Neuronal stem cell (in vitro differentiated cells): Measurements from ENCODE around the gene OPN3.

Experiments
- DNase-seq: peaks from one replicate; pipeline ENCODE4 v3.0.0-alpha.2; 2013; ENCODE audit warnings: low spot score
- H2AFZ ChIP-seq: one replicate; pipeline ENCODE4 v1.6.1; 2013; ENCODE audit warnings: mild to moderate bottlenecking, low read length, inconsistent platforms
- H2AK5ac ChIP-seq: 2 replicates; pipeline ENCODE4 v1.6.1; 2013; ENCODE audit warnings: low read depth, mild to moderate bottlenecking, inconsistent platforms, low read length, moderate library complexity, mixed read lengths
- H2BK120ac ChIP-seq: 2 replicates; pipeline ENCODE4 v1.6.1; 2013; ENCODE audit warnings: low read depth, mild to moderate bottlenecking, inconsistent platforms, low read length, moderate library complexity, mixed read lengths
- H2BK12ac ChIP-seq: one replicate; pipeline ENCODE4 v1.6.1; 2013; ENCODE audit warnings: low read length, inconsistent platforms
- H2BK15ac ChIP-seq: 2 replicates; pipeline ENCODE4 v1.6.1; 2013; ENCODE audit warnings: mild to moderate bottlenecking, low read length, inconsistent platforms, mixed read lengths
- H2BK5ac ChIP-seq: one replicate; pipeline ENCODE4 v1.6.1; 2013; ENCODE audit warnings: inconsistent platforms, mild to moderate bottlenecking, low read length, moderate library complexity
- H3K14ac ChIP-seq: one replicate; pipeline ENCODE4 v1.6.1; 2013; ENCODE audit warnings: low read length, inconsistent platforms
- H3K18ac ChIP-seq: 2 replicates; pipeline ENCODE4 v1.6.1; 2013; ENCODE audit warnings: low read length, inconsistent platforms
- H3K23ac ChIP-seq: 2 replicates; pipeline ENCODE4 v1.6.1; 2013; ENCODE audit warnings: low read depth, mild to moderate bottlenecking, mixed read lengths, low read length, inconsistent platforms; ENCODE audit not compliant: poor library complexity
- H3K27ac ChIP-seq: replicated peaks from 3 replicates; pipeline ENCODE4 v1.5.1; 2013; ENCODE audit warnings: low read length, inconsistent platforms
- H3K27me3 ChIP-seq, 3 experiments: 2 replicates each; pipeline ENCODE4 v1.6.1; 2013; ENCODE audit warnings: low read length in 3 of 3, mild to moderate bottlenecking in 2 of 3, inconsistent platforms in 1 of 3, low read depth in 1 of 3, mixed read lengths in 1 of 3, moderate library complexity in 1 of 3; ENCODE audit not compliant: control insufficient read depth in 3 of 3, insufficient read depth in 3 of 3
- H3K36me3 ChIP-seq, 2 donors: replicated peaks in 1 of 2; 2 replicates each; pipeline ENCODE4 v1.6.1; 2013; ENCODE audit warnings: low read length in 2 of 2; ENCODE audit not compliant: control insufficient read depth in 2 of 2, insufficient read depth in 2 of 2
- H3K4ac ChIP-seq: 2 replicates; pipeline ENCODE4 v1.6.1; 2013; ENCODE audit warnings: inconsistent platforms, mild to moderate bottlenecking, low read length, moderate library complexity
- H3K4me1 ChIP-seq, 2 donors: 1 replicate in 1 of 2; 2 replicates in 1 of 2; pipeline ENCODE4 v1.6.1; 2013; ENCODE audit warnings: low read length in 2 of 2, low read depth in 1 of 2; ENCODE audit not compliant: control insufficient read depth in 2 of 2, insufficient read depth in 1 of 2
- H3K4me2 ChIP-seq: one replicate; pipeline ENCODE4 v1.6.1; 2013; ENCODE audit warnings: mild to moderate bottlenecking, low read length, inconsistent platforms; ENCODE audit not compliant: insufficient read depth, poor library complexity, severe bottlenecking
- H3K4me3 ChIP-seq, 2 donors: 2 replicates each; pipeline ENCODE4 v1.5.1; 2013; ENCODE audit warnings: low read length in 2 of 2, mild to moderate bottlenecking in 2 of 2, inconsistent platforms in 1 of 2, moderate library complexity in 1 of 2
- H3K79me1 ChIP-seq: one replicate; pipeline ENCODE4 v1.6.1; 2013; ENCODE audit warnings: low read depth, mild to moderate bottlenecking, inconsistent platforms, low read length, moderate library complexity
- H3K9ac ChIP-seq: one replicate; pipeline ENCODE4 v1.6.1; 2013; ENCODE audit warnings: mild to moderate bottlenecking, low read depth, low read length, inconsistent platforms; ENCODE audit not compliant: poor library complexity
- H3K9me3 ChIP-seq, 2 donors: replicated peaks in 1 of 2; 2 replicates each; pipeline versions ENCODE3 to v1.6.1; 2013; ENCODE audit warnings: low read length in 2 of 2, mild to moderate bottlenecking in 2 of 2, inconsistent platforms in 1 of 2, low read depth in 1 of 2, mixed read lengths in 1 of 2, moderate library complexity in 1 of 2; ENCODE audit not compliant: control insufficient read depth in 2 of 2, insufficient read depth in 1 of 2
- H4K8ac ChIP-seq: one replicate; pipeline ENCODE4 v1.6.1; 2013; ENCODE audit warnings: low read depth, mild to moderate bottlenecking, inconsistent platforms, low read length, moderate library complexity
- H4K91ac ChIP-seq: one replicate; pipeline ENCODE4 v1.6.1; 2013; ENCODE audit warnings: low read length, low read depth, mild to moderate bottlenecking, inconsistent platforms; ENCODE audit not compliant: poor library complexity
- WGBS, 2 donors: extraction: QIAGEN DNeasy Blood & Tissue Kit; methylation state at CpG; one replicate each; pipeline ENCODE4 v1.1.7; 2013; ENCODE audit warnings: missing lambda C conversion rate in 2 of 2, mixed read lengths in 1 of 2; ENCODE audit not compliant: insufficient read length in 2 of 2, insufficient replicate concordance in 1 of 2; ENCODE audit errors: extremely low coverage in 2 of 2; 5-methylcytosine and 5-hydroxymethylcytosine counted together

Gene OPN3

DNA sequence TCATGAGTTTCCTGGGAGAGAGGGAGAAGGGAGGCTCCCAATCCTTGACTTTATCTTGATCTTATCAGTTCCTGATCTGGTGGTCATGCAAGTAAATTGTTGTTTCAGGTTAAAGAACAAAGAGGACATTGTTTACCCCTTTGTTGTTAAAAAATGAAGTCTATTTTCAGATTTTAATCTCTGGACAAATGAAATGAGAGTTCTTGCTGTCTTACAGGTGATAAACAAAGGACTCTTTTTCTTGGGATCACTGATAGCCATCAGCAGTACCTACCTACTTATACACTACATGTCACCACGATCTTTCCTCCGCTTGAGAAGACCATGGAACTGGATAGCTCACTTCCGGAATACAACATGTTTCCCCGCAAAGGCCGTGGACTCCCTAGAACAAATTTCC lies 48.4 kb downstream of the OPN3 start:
- H3K4me2 ChIP-seq, result no peak overlapping the region
- H3K4ac ChIP-seq, result no peak overlapping the region
- H2BK120ac ChIP-seq, result no peak overlapping the region

DNA sequence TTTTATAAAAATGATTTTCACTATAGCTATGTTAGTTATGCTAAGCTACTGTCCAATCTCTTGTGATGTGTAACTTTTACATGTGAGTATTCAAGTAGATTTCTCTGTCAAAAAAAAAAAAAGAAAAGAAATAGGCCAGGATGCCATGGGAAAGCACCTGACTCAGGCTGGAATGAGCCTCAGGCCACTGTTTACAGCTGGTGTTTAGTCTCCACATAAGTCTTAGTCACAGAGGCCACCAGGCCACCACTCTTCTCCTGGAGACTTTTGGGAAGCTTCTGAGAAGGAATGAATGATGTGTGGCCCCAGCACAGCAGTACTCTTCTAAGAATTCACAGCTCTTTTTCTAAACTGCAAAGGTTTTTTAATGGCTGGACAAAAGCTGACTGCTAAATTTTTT lies 48.9 kb downstream of the OPN3 start:
- Histone ChIP-seq H3K18ac (no peak overlapping the region), H2BK15ac (no peak overlapping the region), H3K9me3 (no peaks in the 10 kb centered on the region), H3K36me3 (peaks cover 3 to 18% of the 10 kb centered on the region in 2 donors), H4K8ac (no peak overlapping the region), H3K23ac (no peak overlapping the region), H2AK5ac (no peak overlapping the region), H3K14ac (no peak overlapping the region), H3K4me3 (no peak overlapping the region), H4K91ac (no peak overlapping the region), H3K4me2 (no peak overlapping the region), H3K27me3 (no peaks in the 10 kb centered on the region), H3K9ac (no peak overlapping the region), H3K4me1 (no peaks in the 10 kb centered on the region), H2BK5ac (no peak overlapping the region), H2BK12ac (no peak overlapping the region), H2AFZ (no peak overlapping the region), H3K79me1 (no peaks in the 10 kb centered on the region), H3K4ac (no peak overlapping the region), H3K27ac (no peak overlapping the region), H2BK120ac (no peak overlapping the region)
- DNase-seq, result no peak

More for the DNA sequence above, 48.4 kb downstream of the OPN3 start:
- H3K14ac ChIP-seq, result no peak overlapping the region
- H3K27ac ChIP-seq, result no peak overlapping the region
- H2BK15ac ChIP-seq, result no peak overlapping the region
- H3K18ac ChIP-seq, result no peak overlapping the region
- H3K9me3 ChIP-seq, result no peaks in the 10 kb centered on the region
- H3K23ac ChIP-seq, result no peak overlapping the region
- H3K79me1 ChIP-seq, result no peaks in the 10 kb centered on the region
- WGBS, 2 donors, result no CpG with 5 or more reads among the region's 5 CpGs
- no peak overlapping the region for H2AK5ac ChIP-seq
- H2BK12ac ChIP-seq, result no peak overlapping the region
- H3K27me3 ChIP-seq, result no peaks in the 10 kb centered on the region
- H3K9ac ChIP-seq, result no peak overlapping the region
- H3K36me3 ChIP-seq, result peaks cover 3 to 19% of the 10 kb centered on the region in 2 donors
- H4K91ac ChIP-seq, result no peak overlapping the region
- H3K4me3 ChIP-seq, result no peak overlapping the region
- DNase-seq, result no peak
- H2AFZ ChIP-seq, result no peak overlapping the region
- H3K4me1 ChIP-seq, result no peaks in the 10 kb centered on the region
- no peak overlapping the region for H2BK5ac ChIP-seq
- no peak overlapping the region for H4K8ac ChIP-seq

DNA sequence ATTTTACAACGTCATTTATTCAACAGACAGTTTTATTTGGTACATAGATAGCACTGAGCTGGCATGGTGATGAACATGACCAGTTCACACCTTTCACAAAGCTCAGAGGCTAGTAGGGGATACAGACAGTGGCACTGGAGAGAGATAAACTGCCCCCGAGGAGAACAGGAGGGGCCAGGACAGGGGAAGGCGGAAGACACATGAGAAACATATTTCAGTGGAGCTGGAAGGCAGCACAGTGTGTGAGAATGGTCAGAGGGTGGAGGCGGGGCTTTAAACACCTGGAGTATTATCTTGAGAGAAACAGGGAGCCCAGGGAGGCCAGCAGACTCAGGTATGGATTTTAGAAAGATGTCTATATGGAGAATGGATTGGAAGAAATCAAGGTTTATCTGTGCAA lies 49.5 kb downstream of the OPN3 start:
- no peak overlapping the region for H2BK120ac ChIP-seq
- H2AK5ac ChIP-seq, result no peak overlapping the region
- H2AFZ ChIP-seq, result no peak overlapping the region
- DNase-seq, result no peak
- no peaks in the 10 kb centered on the region for H3K4me1 ChIP-seq
- no peak overlapping the region for H3K4ac ChIP-seq
- peaks cover 3 to 16% of the 10 kb centered on the region in 2 donors for H3K36me3 ChIP-seq
- H3K18ac ChIP-seq, result no peak overlapping the region
- no peak overlapping the region for H4K8ac ChIP-seq
- H3K4me2 ChIP-seq, result no peak overlapping the region
- no peak overlapping the region for H2BK12ac ChIP-seq
- H3K23ac ChIP-seq, result no peak overlapping the region
- no peak overlapping the region for H2BK15ac ChIP-seq
- no peak overlapping the region for H3K27ac ChIP-seq
- no peak overlapping the region for H3K4me3 ChIP-seq
- no peak overlapping the region for H2BK5ac ChIP-seq
- no peak overlapping the region for H3K14ac ChIP-seq
- H3K9me3 ChIP-seq, result no peaks in the 10 kb centered on the region
- no CpG with 5 or more reads among the region's 4 CpGs for WGBS, 2 donors
- H3K27me3 ChIP-seq, result no peaks in the 10 kb centered on the region
- no peak overlapping the region for H3K9ac ChIP-seq
- no peaks in the 10 kb centered on the region for H3K79me1 ChIP-seq
- no peak overlapping the region for H4K91ac ChIP-seq

DNA sequence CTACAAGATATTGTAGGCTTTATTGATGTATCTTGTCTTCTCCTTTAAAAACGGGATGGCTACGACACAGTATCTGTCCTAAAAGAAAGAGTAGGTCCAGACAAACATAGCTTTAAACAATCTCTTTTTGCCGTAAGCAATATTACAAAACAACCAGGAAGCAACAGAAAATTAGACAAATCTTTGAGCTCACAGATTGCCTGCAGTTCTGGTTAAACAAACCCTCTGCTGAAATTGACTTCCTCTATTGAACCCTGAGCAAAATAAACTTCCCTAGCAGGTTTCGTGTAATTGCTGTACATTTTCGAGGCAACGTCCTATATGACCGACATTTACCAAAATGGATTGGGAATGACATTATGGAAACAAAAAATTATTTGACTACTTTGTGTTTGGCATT lies 50.6 kb downstream of the OPN3 start:
- no peak overlapping the region for H3K14ac ChIP-seq
- no peak overlapping the region for H4K8ac ChIP-seq
- no peak overlapping the region for H2BK15ac ChIP-seq
- no peak overlapping the region for H3K4me2 ChIP-seq
- H3K18ac ChIP-seq, result no peak overlapping the region
- no peaks in the 10 kb centered on the region for H3K79me1 ChIP-seq
- no peak overlapping the region for H2BK12ac ChIP-seq
- no peak for DNase-seq
- no peaks in the 10 kb centered on the region for H3K4me1 ChIP-seq
- no peak overlapping the region for H2BK5ac ChIP-seq
- no peaks in the 10 kb centered on the region for H3K27me3 ChIP-seq
- H3K27ac ChIP-seq, result no peak overlapping the region
- no peaks in the 10 kb centered on the region for H3K9me3 ChIP-seq
- H2AFZ ChIP-seq, result no peak overlapping the region
- no peak overlapping the region for H2BK120ac ChIP-seq
- WGBS, 2 donors, result no CpG with 5 or more reads among the region's 7 CpGs
- no peak overlapping the region for H2AK5ac ChIP-seq
- no peak overlapping the region for H3K23ac ChIP-seq
- H3K4me3 ChIP-seq, result no peak overlapping the region
- H3K36me3 ChIP-seq, result peaks cover 3 to 10% of the 10 kb centered on the region in 2 donors
- no peak overlapping the region for H3K4ac ChIP-seq
- no peak overlapping the region for H4K91ac ChIP-seq
- H3K9ac ChIP-seq, result no peak overlapping the region
